GM11168 (cell line): Measurements from ENCODE around the gene EMC10.
"Not testable (repeated sequence)": the region's sequence is repeated elsewhere in the genome, so short reads cannot be mapped to it uniquely, and the experiment has no call there.

Experiments
- in situ Hi-C: fragments of 300-500 bp; cut with MboI; formaldehyde crosslinking; loops from one replicate; pipeline ENCODE4 v1.12.0; 2022; ENCODE audit warnings: low sequenced_read_pairs; ENCODE audit not compliant: unreplicated experiment

The EMC10 gene

DNA sequence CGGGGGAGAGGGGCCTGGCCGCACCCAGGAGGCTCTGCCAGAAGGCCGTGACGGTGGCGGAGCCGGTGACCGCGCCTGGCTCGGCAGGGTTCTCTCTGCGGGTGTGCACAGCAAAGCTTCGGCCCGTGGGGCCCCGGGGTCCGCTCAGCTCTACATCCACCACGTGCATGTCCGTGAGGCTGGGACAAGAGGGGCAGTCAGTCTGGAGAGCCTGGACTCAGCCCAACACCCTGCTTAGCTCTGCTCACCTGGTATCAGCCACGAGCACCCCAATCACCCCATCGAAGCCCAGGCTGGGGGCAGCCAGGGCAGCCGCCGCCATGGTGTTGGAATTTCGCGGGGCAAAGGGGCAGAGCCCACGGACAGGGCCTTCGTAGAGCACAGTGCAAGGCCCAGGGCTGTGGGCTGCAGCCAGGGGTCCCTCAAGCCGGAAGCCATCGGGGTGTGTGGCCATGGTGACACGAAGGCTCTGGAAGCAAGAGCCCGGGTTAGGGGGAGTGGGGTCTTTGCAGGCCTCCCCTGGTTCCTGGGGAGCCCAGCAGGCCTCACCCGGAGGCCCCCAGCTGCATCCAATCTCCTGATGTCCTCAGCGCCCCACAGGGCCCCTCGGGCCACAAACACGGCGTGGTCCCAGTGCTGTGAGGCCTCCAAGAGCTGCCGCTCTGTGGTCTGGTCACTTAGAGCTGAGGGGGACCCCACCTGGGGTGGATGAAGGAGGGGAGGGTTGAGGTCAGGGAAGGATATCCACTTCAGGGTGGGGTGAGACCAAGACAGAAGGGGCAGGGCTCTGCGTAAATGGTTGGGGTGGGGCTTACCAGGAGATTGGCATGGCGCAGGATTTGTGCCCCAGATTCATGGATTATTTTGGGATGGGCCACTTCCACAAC, 36.0 kb downstream of the EMC10 start:
- in situ Hi-C loops, result no loop called here

DNA sequence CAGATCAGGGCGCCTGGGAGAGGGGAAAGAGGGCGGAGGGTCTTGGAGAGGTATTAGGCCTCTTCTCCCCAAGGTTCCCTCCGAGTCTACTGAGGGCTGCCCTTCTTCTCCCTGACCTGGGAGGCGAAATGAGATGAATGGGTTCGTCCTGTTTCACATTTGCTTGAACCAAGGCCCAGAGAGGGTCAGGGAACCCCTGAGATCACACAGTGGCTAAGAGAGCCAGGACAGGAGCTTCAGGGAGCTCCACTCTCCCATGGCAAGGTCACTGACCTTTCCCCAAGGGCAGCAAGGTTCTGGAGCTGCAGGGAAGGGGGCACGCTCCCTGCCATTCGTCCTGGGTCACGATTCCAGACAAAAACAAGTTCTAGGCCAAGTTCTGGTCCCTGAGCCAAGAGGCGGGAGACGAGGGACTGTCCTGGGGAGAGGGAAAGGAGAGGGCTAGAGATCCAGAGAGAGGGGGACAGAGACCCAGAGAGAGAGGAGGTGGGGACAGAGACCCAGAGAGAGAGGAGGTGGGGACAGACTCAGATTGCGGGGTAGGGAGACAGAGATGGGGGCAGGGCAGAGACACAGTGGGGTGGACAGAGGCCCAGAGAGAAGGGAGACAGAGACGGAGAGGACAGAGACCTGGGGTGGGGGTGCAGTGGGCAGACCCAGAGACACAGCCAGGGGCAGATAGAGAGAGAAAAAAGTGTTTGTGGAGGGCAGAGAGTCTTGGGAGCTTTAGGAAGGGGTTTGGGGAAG, 36.9 kb downstream of the EMC10 start:
- in situ Hi-C loops, result no loop called here

DNA sequence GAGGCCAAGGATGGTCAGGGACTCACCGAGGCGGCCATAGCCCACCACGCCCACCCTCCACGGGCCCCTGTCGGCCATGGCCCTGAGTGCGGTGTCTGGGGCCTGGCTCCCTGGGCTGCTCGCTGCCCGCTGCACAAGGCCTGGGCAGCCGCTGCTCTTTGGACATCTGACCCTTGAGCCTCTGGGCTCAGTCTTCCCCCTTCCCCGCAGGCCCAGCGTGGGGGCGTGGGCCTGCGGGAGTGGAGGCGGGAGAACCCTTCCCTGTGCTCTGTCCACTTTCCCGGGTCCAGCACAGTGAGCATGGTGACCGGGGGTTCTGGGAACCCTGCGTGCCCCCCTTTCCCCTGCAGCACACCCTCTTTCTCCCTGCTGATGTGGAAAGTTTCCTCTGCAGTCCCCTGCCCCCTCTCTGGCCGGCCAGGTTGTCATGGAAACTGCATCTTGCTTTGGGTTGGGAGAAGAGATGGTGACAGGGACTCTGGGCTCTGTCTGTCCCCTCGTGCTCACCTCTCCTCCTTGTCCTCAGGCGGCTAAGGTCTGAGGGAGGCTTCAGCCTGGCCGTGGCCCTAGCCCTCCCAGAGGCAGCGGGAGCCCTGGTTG, 37.5 kb downstream of the EMC10 start, which contains the start of gene ASPDH:
Gene ASPDH (minus strand): TSS at position 168 of the 600 bp plus-strand sequence. CDS start 90 bp downstream, at position 78.
- in situ Hi-C loops, result no loop called here

- in situ Hi-C loops, result no loop called here
These were observed 38.2 kb downstream of the EMC10 start for GRCh38 chr19:50514346-50515167.

DNA sequence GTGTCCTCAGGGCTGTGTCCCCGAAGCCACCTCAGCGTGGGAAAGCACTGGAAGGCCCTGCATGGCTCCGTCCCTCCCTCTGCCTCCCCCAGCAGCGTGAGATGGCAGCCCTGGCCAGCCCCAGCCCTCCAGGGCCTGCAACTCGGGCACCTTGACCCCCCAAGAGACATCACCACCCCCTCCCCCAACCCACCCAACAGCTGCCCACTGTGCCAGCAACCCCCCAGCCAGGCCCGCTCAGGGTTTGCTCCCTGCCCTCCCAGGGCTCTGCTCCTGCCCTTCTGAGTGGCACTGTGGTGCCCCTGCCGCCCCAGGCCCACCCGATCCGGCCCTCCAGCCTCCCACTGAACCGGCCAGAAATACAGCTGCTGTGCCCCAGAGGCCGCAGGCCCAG, 38.9 kb downstream of the EMC10 start:
- in situ Hi-C loops, result no loop called here

DNA sequence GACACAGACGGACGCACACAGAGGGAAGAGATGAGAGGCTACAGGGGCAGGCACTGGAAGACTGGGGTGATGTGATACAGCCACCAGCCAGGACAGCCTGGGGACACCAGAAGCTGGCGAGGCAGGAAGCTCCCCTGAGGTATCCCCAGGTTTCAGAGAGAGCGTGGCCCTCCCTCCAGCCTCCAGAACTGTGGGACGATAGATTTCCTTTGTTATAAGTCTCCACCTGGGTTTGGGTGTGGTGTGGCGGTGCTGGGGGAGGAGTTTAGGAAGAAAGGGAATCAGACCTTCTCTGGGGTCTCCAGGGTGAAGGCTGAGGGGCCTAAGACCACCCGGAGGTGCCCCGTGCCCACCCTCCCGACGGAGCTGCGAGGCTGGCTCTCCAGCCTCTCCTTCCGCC, 40.1 kb downstream of the EMC10 start:
- in situ Hi-C loops, result no loop called here

GRCh38 chr19:50516964-50517703, 40.8 kb downstream of the EMC10 start:
- in situ Hi-C loops, result no loop called here

DNA sequence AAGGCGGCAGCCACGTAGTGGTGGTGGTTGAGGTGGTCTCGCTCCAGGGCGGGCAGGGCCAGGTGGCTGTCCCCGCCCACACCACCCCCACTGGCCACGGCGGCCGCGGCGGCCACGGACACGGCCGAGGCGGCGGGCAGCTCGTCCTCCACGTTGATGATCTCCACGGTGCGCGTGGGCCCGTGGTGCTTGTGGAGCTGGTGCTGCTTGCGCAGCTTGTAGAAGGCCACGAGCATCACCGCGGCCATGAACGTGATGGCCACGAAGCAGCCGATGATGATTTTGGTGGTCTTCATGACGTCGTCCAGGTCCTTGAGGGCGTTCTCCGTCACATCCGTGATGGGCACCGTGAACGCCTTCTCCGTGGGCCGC, 41.4 kb downstream of the EMC10 start:
- in situ Hi-C loops, result no loop called here

DNA sequence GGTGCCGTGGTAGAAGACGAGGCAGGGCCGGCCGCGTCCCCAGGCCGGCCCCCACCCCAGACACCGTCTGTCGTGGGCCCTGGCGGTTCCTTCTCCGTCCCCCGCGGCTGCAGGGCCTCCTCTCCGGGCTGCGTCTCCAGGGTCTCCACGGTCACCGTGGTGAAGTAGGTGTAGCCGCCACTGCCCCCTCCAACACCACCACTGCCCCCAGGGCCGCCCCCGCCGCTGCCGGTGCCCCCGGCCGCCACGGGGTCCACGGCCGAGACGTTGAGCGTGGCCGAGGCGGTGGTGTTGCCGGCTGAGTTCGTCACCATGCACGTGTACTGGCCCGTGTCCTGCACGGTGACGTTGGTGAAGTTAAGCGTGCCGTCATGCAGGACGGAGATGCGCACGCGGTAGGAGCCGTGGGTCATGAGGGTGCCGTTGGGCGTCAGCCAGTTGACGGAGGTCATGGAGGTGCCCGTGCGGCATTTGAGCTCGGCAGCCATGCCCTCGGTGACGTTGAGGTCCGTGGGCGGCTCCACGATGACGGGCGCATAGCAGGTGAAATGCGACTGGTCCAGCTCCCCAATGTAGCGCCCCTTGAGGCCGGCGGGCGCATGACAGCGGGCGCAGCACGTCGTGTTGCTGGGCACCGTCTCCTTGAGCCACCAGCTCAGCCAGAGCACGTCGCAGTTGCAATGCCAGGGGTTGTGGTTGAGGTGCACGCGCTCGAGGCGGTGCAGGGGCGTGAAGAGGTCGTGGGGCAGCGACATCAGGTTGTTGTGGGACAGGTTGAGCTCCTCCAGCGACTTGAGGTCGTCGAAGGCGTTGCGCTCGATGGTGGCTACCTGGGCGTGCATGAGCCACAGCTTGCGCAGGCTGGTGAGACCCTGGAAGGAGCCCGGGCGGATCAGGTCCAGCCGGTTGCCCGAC, 42.0 kb downstream of the EMC10 start:
- in situ Hi-C loops, result no loop called here

- in situ Hi-C loops, result no loop called here
These were observed 42.8 kb downstream of the EMC10 start for GRCh38 chr19:50519006-50519575.

GRCh38 chr19:50520822-50521465, 44.6 kb downstream of the EMC10 start:
- in situ Hi-C loops, result no loop called here

DNA sequence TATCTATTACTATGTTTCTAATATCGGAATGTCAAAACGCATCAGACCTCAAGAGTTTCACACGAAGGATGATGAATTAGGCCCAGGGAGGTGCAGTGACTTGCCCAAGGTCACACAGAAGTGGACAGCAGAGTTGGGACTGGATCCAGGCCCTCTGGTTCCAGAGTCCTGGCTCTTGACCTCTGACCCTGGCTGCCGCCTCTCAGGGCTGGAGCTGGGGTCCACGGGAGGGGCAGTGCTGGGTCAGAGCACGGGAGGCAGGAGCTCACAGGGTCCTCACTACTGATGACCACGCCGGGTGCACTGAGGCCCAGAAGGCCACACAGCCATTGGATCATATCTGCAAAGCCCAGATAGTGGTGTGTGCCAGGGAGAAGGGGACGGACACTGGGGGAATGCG, 46.6 kb downstream of the EMC10 start:
- in situ Hi-C loops, result no loop called here

- in situ Hi-C loops, result not testable (repeated sequence)
These were observed 51.7 kb downstream of the EMC10 start for GRCh38 chr19:50528052-50528451.

- in situ Hi-C loops, result loop anchor here (10.0 kb wide), 1 partner anchor 254 kb away; no protein-coding TSS in a partner anchor
These were observed 54.9 kb downstream of the EMC10 start for GRCh38 chr19:50531171-50531612.

DNA sequence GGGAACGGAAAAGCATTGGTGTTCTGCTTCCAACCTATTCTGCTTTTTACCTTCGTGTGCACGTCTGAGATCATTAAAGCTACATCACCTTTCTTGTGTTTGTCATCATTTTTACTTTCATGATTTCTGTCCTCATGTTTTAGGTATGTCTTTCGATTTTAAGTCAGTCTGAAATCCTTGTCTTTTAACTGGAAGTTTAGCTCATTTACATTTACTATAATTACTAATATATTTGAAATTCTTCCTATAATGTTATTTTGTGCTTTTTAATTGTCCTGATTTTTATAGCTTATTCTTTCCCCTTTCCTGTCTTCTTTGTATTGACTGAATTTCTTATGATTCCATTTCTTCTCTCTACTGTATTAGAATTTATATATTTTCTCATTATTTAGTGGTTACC, 56.6 kb downstream of the EMC10 start:
- in situ Hi-C loops, result loop anchor here (10.0 kb wide), 1 partner anchor 252 kb away; no protein-coding TSS in a partner anchor

DNA sequence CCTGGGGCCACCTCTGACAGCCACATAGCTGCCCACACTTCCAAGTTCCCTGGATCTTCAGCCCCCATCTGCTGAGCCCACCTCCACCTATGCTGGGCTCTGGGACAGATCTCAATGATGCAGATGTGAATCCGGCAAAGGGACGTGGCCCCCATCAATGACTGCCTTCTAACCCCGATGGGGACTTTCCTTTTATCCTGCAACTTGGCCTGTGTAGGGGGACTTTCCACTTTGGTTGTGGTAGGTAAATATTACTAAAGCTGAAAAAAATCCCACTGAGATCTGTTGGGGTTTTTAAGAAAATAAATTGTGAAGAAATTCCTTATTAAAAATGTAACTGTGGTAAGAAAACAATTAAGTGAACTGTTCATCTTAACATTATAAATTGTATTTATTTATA, 58.2 kb downstream of the EMC10 start:
- in situ Hi-C loops, result loop anchor here (10.0 kb wide), 1 partner anchor 250 kb away; no protein-coding TSS in a partner anchor

- in situ Hi-C loops, result loop anchor here (10.0 kb wide), 1 partner anchor 249 kb away; no protein-coding TSS in a partner anchor
These were observed 59.4 kb downstream of the EMC10 start for GRCh38 chr19:50535672-50536187.
